WTC11 (cell line): ENCODE results near the gene ATP6V1G1. TPM values are rescaled to one million over a fixed set of nuclear protein-coding genes. Genes with fewer than 3 reads are reported as not detected.

Experiments
- ATAC-seq: fragments of 200-7000 bp; cut with Tn5 transposase; 2 replicates; pipeline ENCODE4 v1.10.0; 2021; ENCODE audit warnings: mild to moderate bottlenecking, moderate library complexity
- CTCF ChIA-PET: fragments of 300-600 bp; sonication (Branson Sonifier 250); formaldehyde crosslinking; loops from one replicate; lab custom pipeline; 2021; ENCODE audit warnings: antibody characterized with exemption; lab: Charles Lee
- POLR2A ChIA-PET: fragments of 350-600 bp; sonication (Branson Sonifier 250); formaldehyde crosslinking; loops from one replicate; lab custom pipeline; 2021; ENCODE audit warnings: antibody characterized with exemption; lab: Charles Lee
- DNase-seq: peaks from one replicate; pipeline ENCODE4 v3.0.0; 2021; ENCODE audit warnings: low spot score
- H3K27ac Mint-ChIP-seq: 2 replicates; pipeline ENCODE4 v1.8.0; 2021; ENCODE audit warnings: mixed read lengths
- H3K27me3 Mint-ChIP-seq: 2 replicates; pipeline ENCODE4 v1.8.0; 2021; ENCODE audit warnings: low read depth, mild to moderate bottlenecking, moderate library complexity, mixed read lengths
- H3K36me3 Mint-ChIP-seq: 2 replicates; pipeline ENCODE4 v1.8.0; 2021; ENCODE audit warnings: mixed read lengths
- H3K4me1 Mint-ChIP-seq: 2 replicates; pipeline ENCODE4 v1.8.0; 2022; ENCODE audit warnings: mixed read lengths
- H3K4me3 Mint-ChIP-seq: 2 replicates; pipeline ENCODE4 v1.8.0; 2021; ENCODE audit warnings: mild to moderate bottlenecking, moderate library complexity, mixed read lengths
- H3K9me3 Mint-ChIP-seq: 2 replicates; pipeline ENCODE4 v1.8.0; 2021; ENCODE audit warnings: mixed read lengths
- ATF1 ChIP-seq: sonication (generic); formaldehyde crosslinking; IDR thresholded peaks from 2 replicates; pipeline ENCODE4 v1.8.1; 2023; ENCODE audit warnings: mild to moderate bottlenecking, moderate library complexity, missing genetic modification reagents
- ESRRA ChIP-seq: sonication (generic); formaldehyde crosslinking; IDR thresholded peaks from 2 replicates; pipeline ENCODE4 v1.8.1; 2022; ENCODE audit warnings: mild to moderate bottlenecking, missing genetic modification reagents, borderline replicate concordance
- FOXP1 ChIP-seq: sonication (generic); formaldehyde crosslinking; IDR thresholded peaks from 2 replicates; pipeline ENCODE4 v1.8.0; 2022; ENCODE audit warnings: missing genetic modification reagents, mild to moderate bottlenecking, moderate library complexity, borderline replicate concordance
- SMAD4 ChIP-seq: sonication (generic); formaldehyde crosslinking; IDR thresholded peaks from 2 replicates; pipeline ENCODE4 v1.8.0; 2022; ENCODE audit warnings: mild to moderate bottlenecking, missing genetic modification reagents
- SOX15 ChIP-seq: fragments of 250-450 bp; sonication (Bioruptor Pico); IDR thresholded peaks from 2 replicates; pipeline ENCODE4 v1.9.0; 2021; ENCODE audit warnings: mild to moderate bottlenecking
- TEAD4 ChIP-seq: sonication (generic); formaldehyde crosslinking; IDR thresholded peaks from 2 replicates; pipeline ENCODE4 v1.8.0; 2022; ENCODE audit warnings: mild to moderate bottlenecking, missing genetic modification reagents
- TP53 ChIP-seq: sonication (generic); formaldehyde crosslinking; IDR thresholded peaks from 2 replicates; pipeline ENCODE4 v1.8.1; 2023; ENCODE audit warnings: mild to moderate bottlenecking, missing genetic modification reagents
- ZNF138 ChIP-seq: sonication (generic); formaldehyde crosslinking; conservative IDR thresholded peaks from 2 replicates; pipeline ENCODE4 v1.8.1; 2022; ENCODE audit warnings: mild to moderate bottlenecking, moderate library complexity, missing genetic modification reagents
- ZNF263 ChIP-seq: sonication (generic); formaldehyde crosslinking; IDR thresholded peaks from 2 replicates; pipeline ENCODE4 v1.8.1; 2022; ENCODE audit warnings: low read depth, mild to moderate bottlenecking, moderate library complexity, missing genetic modification reagents
- ZNF317 ChIP-seq: sonication (generic); formaldehyde crosslinking; IDR thresholded peaks from 2 replicates; pipeline ENCODE4 v1.8.1; 2023; ENCODE audit warnings: low read depth, mild to moderate bottlenecking, moderate library complexity, missing genetic modification reagents, borderline replicate concordance
- ZNF396 ChIP-seq: fragments of 250-450 bp; sonication (Bioruptor Pico); IDR thresholded peaks from 2 replicates; pipeline ENCODE4 v1.8.0; 2021; ENCODE audit warnings: mild to moderate bottlenecking, moderate library complexity, borderline replicate concordance
- ZNF671 ChIP-seq: fragments of 250-450 bp; sonication (Bioruptor Pico); IDR thresholded peaks from 2 replicates; pipeline ENCODE4 v1.8.0; 2021; ENCODE audit warnings: mild to moderate bottlenecking
- total RNA-seq: library from RNA; stranded (reverse); gene quantifications from 3 replicates; pipeline ENCODE4 v1.2.3, GENCODE V29; 2021
- TF ChIP-seq, protein P1 (sequence below): sonication (generic); formaldehyde crosslinking; IDR thresholded peaks from 2 replicates; pipeline ENCODE4 v1.8.1; 2023; ENCODE audit warnings: mild to moderate bottlenecking, moderate library complexity, missing genetic modification reagents
- TF ChIP-seq, protein P2 (sequence below): sonication (generic); formaldehyde crosslinking; IDR thresholded peaks from 2 replicates; pipeline ENCODE4 v1.8.1; 2022; ENCODE audit warnings: mild to moderate bottlenecking, missing genetic modification reagents, moderate library complexity, borderline replicate concordance
- TF ChIP-seq, protein P3 (sequence below): sonication (generic); formaldehyde crosslinking; IDR thresholded peaks from 2 replicates; pipeline ENCODE4 v1.8.1; 2022; ENCODE audit warnings: low read depth, missing genetic modification reagents, borderline replicate concordance
- TF ChIP-seq, protein P4 (sequence below): fragments of 250-450 bp; sonication (Bioruptor Pico); IDR thresholded peaks from 2 replicates; pipeline ENCODE4 v1.8.0; 2021; ENCODE audit warnings: mild to moderate bottlenecking
- TF ChIP-seq, protein P5 (sequence below): sonication (generic); formaldehyde crosslinking; IDR thresholded peaks from 2 replicates; pipeline ENCODE4 v1.8.1; 2023; ENCODE audit warnings: mild to moderate bottlenecking, missing genetic modification reagents
- TF ChIP-seq, protein P6 (sequence below): fragments of 250-450 bp; sonication (Bioruptor Pico); IDR thresholded peaks from 2 replicates; pipeline ENCODE4 v1.9.0; 2021; ENCODE audit warnings: mild to moderate bottlenecking, borderline replicate concordance
- TF ChIP-seq, protein P7 (sequence below): sonication (generic); formaldehyde crosslinking; IDR thresholded peaks from 2 replicates; pipeline ENCODE4 v1.8.0; 2022; ENCODE audit warnings: mild to moderate bottlenecking, missing genetic modification reagents
- TF ChIP-seq, protein P8 (sequence below): sonication (generic); formaldehyde crosslinking; IDR thresholded peaks from 2 replicates; pipeline ENCODE4 v1.8.1; 2023; ENCODE audit warnings: mild to moderate bottlenecking, missing genetic modification reagents, borderline replicate concordance

ATP6V1G1 gene
- total RNA-seq, 1 experiment from 2014 or later, result 108 TPM

DNA sequence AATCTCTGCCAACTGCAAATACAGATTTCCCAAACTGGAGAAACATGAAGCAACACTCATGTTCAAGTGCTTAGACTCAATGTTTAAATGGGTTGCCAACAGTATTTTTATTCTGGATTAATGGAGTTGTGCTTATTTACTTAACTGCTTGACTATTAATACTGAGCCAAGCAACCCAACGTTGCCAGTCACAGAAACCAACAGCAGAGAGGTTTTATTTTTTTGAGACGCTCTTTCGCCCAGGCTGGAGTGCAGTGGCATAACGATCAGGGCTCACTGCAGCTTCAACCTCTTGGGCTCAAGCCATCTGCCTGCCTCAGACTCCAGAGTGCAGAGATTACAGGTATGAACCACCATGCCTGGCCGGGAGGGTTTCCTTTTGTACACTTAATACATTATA lies 15.1 kb downstream of the ATP6V1G1 start:
- H3K4me1 Mint-ChIP-seq, result no peaks in the 10 kb centered on the region
- DNase-seq (no peak), ATAC-seq (no peak)
- H3K9me3 Mint-ChIP-seq, result peaks cover 25% of the 10 kb centered on the region
- H3K27ac Mint-ChIP-seq, result no peak overlapping the region
- peaks cover 47% of the 10 kb centered on the region for H3K36me3 Mint-ChIP-seq
- TF ChIP-seq, protein P1, sequence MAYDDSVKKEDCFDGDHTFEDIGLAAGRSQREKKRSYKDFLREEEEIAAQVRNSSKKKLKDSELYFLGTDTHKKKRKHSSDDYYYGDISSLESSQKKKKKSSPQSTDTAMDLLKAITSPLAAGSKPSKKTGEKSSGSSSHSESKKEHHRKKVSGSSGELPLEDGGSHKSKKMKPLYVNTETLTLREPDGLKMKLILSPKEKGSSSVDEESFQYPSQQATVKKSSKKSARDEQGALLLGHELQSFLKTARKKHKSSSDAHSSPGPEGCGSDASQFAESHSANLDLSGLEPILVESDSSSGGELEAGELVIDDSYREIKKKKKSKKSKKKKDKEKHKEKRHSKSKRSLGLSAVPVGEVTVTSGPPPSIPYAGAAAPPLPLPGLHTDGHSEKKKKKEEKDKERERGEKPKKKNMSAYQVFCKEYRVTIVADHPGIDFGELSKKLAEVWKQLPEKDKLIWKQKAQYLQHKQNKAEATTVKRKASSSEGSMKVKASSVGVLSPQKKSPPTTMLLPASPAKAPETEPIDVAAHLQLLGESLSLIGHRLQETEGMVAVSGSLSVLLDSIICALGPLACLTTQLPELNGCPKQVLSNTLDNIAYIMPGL, result no peak
- no peak for TF ChIP-seq FOXP1 (CRISPR knock-in tag)
- no peak for TF ChIP-seq TEAD4 (CRISPR knock-in tag)
- TF ChIP-seq TP53 (CRISPR knock-in tag), result no peak
- TF ChIP-seq ATF1 (CRISPR knock-in tag), result no peak
- no peak for TF ChIP-seq ESRRA
- TF ChIP-seq, protein P2, sequence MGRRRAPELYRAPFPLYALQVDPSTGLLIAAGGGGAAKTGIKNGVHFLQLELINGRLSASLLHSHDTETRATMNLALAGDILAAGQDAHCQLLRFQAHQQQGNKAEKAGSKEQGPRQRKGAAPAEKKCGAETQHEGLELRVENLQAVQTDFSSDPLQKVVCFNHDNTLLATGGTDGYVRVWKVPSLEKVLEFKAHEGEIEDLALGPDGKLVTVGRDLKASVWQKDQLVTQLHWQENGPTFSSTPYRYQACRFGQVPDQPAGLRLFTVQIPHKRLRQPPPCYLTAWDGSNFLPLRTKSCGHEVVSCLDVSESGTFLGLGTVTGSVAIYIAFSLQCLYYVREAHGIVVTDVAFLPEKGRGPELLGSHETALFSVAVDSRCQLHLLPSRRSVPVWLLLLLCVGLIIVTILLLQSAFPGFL (CRISPR knock-in tag), result no peak
- no peak for TF ChIP-seq ZNF671 (CRISPR knock-in tag)
- no peak for TF ChIP-seq SMAD4 (CRISPR knock-in tag)
- TF ChIP-seq, protein P3, sequence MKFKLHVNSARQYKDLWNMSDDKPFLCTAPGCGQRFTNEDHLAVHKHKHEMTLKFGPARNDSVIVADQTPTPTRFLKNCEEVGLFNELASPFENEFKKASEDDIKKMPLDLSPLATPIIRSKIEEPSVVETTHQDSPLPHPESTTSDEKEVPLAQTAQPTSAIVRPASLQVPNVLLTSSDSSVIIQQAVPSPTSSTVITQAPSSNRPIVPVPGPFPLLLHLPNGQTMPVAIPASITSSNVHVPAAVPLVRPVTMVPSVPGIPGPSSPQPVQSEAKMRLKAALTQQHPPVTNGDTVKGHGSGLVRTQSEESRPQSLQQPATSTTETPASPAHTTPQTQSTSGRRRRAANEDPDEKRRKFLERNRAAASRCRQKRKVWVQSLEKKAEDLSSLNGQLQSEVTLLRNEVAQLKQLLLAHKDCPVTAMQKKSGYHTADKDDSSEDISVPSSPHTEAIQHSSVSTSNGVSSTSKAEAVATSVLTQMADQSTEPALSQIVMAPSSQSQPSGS (CRISPR knock-in tag), result no peak
- no peak for TF ChIP-seq ZNF396 (CRISPR knock-in tag)
- peaks cover 6% of the 10 kb centered on the region; the same call in 1 of the 2 replicates for H3K27me3 Mint-ChIP-seq
- ChIA-PET CTCF (no interaction called here), POLR2A (no interaction called here)
- H3K4me3 Mint-ChIP-seq, result no peak overlapping the region

DNA sequence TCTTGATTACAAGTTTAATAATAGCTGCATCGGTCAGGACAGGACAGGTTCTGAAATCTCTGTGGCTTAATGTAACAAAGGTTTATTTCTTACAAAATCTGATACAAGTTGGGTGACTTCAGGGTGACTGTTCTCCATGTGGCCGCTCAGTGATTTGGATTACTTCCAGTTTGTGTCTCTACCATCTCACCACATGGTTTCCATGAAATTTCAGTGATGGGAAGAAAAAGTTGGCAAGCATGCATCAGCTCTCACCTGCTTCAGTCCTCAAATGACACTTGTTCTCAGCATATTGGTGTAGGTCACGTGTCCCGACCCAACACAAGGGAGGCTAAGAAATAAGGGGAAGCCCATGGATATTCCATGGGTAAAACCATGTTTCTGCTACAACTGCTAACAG lies 15.7 kb downstream of the ATP6V1G1 start:
- Mint-ChIP-seq H3K4me1 (no peaks in the 10 kb centered on the region), H3K4me3 (no peak overlapping the region), H3K27ac (no peak overlapping the region), H3K9me3 (peaks cover 25% of the 10 kb centered on the region), H3K27me3 (peaks cover 6% of the 10 kb centered on the region; the same call in 1 of the 2 replicates), H3K36me3 (peaks cover 41% of the 10 kb centered on the region)
- CTCF ChIA-PET, result no interaction called here
- ATAC-seq (no peak), DNase-seq (no peak)
- POLR2A ChIA-PET, result no interaction called here
- TF ChIP-seq ZNF138 (CRISPR knock-in tag) (no peak), SOX15 (CRISPR knock-in tag) (no peak), ZNF263 (CRISPR knock-in tag) (no peak), ZNF317 (CRISPR knock-in tag) (no peak)
- TF ChIP-seq, protein P4, sequence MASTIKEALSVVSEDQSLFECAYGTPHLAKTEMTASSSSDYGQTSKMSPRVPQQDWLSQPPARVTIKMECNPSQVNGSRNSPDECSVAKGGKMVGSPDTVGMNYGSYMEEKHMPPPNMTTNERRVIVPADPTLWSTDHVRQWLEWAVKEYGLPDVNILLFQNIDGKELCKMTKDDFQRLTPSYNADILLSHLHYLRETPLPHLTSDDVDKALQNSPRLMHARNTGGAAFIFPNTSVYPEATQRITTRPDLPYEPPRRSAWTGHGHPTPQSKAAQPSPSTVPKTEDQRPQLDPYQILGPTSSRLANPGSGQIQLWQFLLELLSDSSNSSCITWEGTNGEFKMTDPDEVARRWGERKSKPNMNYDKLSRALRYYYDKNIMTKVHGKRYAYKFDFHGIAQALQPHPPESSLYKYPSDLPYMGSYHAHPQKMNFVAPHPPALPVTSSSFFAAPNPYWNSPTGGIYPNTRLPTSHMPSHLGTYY (CRISPR knock-in tag), result no peak
- TF ChIP-seq, protein P5, sequence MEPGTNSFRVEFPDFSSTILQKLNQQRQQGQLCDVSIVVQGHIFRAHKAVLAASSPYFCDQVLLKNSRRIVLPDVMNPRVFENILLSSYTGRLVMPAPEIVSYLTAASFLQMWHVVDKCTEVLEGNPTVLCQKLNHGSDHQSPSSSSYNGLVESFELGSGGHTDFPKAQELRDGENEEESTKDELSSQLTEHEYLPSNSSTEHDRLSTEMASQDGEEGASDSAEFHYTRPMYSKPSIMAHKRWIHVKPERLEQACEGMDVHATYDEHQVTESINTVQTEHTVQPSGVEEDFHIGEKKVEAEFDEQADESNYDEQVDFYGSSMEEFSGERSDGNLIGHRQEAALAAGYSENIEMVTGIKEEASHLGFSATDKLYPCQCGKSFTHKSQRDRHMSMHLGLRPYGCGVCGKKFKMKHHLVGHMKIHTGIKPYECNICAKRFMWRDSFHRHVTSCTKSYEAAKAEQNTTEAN (CRISPR knock-in tag), result no peak
- TF ChIP-seq, protein P6, sequence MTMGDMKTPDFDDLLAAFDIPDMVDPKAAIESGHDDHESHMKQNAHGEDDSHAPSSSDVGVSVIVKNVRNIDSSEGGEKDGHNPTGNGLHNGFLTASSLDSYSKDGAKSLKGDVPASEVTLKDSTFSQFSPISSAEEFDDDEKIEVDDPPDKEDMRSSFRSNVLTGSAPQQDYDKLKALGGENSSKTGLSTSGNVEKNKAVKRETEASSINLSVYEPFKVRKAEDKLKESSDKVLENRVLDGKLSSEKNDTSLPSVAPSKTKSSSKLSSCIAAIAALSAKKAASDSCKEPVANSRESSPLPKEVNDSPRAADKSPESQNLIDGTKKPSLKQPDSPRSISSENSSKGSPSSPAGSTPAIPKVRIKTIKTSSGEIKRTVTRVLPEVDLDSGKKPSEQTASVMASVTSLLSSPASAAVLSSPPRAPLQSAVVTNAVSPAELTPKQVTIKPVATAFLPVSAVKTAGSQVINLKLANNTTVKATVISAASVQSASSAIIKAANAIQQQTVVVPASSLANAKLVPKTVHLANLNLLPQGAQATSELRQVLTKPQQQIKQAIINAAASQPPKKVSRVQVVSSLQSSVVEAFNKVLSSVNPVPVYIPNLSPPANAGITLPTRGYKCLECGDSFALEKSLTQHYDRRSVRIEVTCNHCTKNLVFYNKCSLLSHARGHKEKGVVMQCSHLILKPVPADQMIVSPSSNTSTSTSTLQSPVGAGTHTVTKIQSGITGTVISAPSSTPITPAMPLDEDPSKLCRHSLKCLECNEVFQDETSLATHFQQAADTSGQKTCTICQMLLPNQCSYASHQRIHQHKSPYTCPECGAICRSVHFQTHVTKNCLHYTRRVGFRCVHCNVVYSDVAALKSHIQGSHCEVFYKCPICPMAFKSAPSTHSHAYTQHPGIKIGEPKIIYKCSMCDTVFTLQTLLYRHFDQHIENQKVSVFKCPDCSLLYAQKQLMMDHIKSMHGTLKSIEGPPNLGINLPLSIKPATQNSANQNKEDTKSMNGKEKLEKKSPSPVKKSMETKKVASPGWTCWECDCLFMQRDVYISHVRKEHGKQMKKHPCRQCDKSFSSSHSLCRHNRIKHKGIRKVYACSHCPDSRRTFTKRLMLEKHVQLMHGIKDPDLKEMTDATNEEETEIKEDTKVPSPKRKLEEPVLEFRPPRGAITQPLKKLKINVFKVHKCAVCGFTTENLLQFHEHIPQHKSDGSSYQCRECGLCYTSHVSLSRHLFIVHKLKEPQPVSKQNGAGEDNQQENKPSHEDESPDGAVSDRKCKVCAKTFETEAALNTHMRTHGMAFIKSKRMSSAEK (CRISPR knock-in tag), result no peak
- TF ChIP-seq, protein P7, sequence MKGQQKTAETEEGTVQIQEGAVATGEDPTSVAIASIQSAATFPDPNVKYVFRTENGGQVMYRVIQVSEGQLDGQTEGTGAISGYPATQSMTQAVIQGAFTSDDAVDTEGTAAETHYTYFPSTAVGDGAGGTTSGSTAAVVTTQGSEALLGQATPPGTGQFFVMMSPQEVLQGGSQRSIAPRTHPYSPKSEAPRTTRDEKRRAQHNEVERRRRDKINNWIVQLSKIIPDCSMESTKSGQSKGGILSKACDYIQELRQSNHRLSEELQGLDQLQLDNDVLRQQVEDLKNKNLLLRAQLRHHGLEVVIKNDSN (CRISPR knock-in tag), result no peak
- TF ChIP-seq, protein P8, sequence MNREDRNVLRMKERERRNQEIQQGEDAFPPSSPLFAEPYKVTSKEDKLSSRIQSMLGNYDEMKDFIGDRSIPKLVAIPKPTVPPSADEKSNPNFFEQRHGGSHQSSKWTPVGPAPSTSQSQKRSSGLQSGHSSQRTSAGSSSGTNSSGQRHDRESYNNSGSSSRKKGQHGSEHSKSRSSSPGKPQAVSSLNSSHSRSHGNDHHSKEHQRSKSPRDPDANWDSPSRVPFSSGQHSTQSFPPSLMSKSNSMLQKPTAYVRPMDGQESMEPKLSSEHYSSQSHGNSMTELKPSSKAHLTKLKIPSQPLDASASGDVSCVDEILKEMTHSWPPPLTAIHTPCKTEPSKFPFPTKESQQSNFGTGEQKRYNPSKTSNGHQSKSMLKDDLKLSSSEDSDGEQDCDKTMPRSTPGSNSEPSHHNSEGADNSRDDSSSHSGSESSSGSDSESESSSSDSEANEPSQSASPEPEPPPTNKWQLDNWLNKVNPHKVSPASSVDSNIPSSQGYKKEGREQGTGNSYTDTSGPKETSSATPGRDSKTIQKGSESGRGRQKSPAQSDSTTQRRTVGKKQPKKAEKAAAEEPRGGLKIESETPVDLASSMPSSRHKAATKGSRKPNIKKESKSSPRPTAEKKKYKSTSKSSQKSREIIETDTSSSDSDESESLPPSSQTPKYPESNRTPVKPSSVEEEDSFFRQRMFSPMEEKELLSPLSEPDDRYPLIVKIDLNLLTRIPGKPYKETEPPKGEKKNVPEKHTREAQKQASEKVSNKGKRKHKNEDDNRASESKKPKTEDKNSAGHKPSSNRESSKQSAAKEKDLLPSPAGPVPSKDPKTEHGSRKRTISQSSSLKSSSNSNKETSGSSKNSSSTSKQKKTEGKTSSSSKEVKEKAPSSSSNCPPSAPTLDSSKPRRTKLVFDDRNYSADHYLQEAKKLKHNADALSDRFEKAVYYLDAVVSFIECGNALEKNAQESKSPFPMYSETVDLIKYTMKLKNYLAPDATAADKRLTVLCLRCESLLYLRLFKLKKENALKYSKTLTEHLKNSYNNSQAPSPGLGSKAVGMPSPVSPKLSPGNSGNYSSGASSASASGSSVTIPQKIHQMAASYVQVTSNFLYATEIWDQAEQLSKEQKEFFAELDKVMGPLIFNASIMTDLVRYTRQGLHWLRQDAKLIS (CRISPR knock-in tag), result no peak
